ENCODE results near the gene ZKSCAN1. TPM values are rescaled to one million over a fixed set of nuclear protein-coding genes. Genes with fewer than 3 reads are reported as not detected.

ZKSCAN1 gene
- total RNA-seq, 1 donor from 2014 or later: 84.1 TPM

DNA sequence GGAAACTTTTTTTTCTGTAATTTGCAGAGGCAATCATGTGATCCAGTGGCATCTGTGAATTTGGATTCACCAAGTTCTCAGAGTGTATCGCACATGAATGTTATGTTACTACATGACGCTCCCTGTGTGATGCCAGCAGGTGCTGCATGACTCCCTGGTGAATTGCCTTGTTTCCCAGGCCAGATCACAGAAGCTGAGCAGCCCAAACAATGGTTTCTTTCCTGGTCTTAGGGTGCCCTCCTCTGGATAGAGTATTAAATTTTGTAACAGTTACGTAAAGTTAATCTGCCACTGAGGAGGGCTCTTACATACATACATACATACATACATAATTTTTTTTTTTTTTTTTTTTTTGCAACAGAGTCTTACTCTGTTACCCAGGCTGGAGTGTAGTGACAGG lies 37.8 kb downstream of the ZKSCAN1 start:
- DNase-seq (ENCODE audit: extremely low spot score, unreplicated experiment): no peak
- no peak overlapping the region for H3K27ac Mint-ChIP-seq (ENCODE audit: unreplicated experiment)
- H3K9me3 Mint-ChIP-seq (ENCODE audit: unreplicated experiment): no peaks in the 10 kb centered on the region
- TF ChIP-seq, protein P1, sequence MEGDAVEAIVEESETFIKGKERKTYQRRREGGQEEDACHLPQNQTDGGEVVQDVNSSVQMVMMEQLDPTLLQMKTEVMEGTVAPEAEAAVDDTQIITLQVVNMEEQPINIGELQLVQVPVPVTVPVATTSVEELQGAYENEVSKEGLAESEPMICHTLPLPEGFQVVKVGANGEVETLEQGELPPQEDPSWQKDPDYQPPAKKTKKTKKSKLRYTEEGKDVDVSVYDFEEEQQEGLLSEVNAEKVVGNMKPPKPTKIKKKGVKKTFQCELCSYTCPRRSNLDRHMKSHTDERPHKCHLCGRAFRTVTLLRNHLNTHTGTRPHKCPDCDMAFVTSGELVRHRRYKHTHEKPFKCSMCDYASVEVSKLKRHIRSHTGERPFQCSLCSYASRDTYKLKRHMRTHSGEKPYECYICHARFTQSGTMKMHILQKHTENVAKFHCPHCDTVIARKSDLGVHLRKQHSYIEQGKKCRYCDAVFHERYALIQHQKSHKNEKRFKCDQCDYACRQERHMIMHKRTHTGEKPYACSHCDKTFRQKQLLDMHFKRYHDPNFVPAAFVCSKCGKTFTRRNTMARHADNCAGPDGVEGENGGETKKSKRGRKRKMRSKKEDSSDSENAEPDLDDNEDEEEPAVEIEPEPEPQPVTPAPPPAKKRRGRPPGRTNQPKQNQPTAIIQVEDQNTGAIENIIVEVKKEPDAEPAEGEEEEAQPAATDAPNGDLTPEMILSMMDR (IDR thresholded peaks at IDR 0.05): peak; percentile 43
- H3K36me3 Mint-ChIP-seq (ENCODE audit: unreplicated experiment): peaks cover 13% of the 10 kb centered on the region
- H3K4me3 Mint-ChIP-seq (ENCODE audit: unreplicated experiment): no peak overlapping the region
- no peaks in the 10 kb centered on the region for H3K27me3 Mint-ChIP-seq (ENCODE audit: unreplicated experiment)
- peaks cover 24% of the 10 kb centered on the region for H3K4me1 Mint-ChIP-seq (ENCODE audit: unreplicated experiment)

DNA sequence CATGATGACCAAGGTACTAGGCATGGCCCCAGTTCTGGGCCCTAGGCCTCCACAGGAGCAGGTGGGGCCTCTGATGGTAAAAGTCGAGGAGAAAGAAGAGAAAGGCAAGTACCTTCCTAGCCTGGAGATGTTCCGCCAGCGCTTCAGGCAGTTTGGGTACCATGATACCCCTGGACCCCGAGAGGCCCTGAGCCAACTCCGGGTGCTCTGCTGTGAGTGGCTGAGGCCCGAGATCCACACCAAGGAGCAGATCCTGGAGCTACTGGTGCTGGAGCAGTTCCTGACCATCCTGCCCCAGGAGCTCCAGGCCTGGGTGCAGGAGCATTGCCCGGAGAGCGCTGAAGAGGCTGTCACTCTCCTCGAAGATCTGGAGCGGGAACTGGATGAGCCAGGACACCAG lies 41.6 kb downstream of the ZKSCAN1 start:
- no peaks in the 10 kb centered on the region for H3K27me3 Mint-ChIP-seq (ENCODE audit: unreplicated experiment)
- peaks cover 34% of the 10 kb centered on the region for H3K36me3 Mint-ChIP-seq (ENCODE audit: unreplicated experiment)
- TF ChIP-seq, protein P1 (IDR thresholded peaks at IDR 0.05): no peak
- no peaks in the 10 kb centered on the region for H3K9me3 Mint-ChIP-seq (ENCODE audit: unreplicated experiment)
- H3K4me3 Mint-ChIP-seq (ENCODE audit: unreplicated experiment): no peak overlapping the region
- peaks cover 2% of the 10 kb centered on the region for H3K4me1 Mint-ChIP-seq (ENCODE audit: unreplicated experiment)
- H3K27ac Mint-ChIP-seq (ENCODE audit: unreplicated experiment): no peak overlapping the region
- no peak for DNase-seq (ENCODE audit: extremely low spot score, unreplicated experiment)

DNA sequence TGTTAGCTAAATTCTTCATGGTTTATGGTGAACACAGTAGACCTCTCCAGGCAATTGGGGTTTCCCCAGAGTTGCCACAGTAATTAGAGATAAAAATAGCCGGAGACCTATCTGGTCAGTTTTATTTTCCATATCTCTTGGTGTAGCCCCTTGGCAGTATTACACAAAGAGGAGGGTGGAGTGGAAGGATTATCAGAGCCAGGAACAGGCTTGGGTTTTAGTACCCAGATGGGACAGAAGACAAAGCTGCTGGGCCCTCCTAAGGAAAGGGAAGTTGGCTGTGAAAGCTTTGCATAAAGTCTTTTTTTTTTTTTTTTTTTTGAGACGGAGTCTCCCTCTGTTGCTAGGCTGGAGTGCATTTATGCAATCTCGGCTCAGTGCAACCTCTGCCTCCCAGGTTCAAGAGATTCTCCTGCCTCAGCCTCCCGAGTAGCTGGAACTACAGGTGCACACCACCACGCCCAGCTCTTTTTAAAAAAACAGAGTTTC lies 43.9 kb downstream of the ZKSCAN1 start:
- Mint-ChIP-seq H3K9me3 (ENCODE audit: unreplicated experiment) (no peaks in the 10 kb centered on the region), H3K4me1 (ENCODE audit: unreplicated experiment) (no peaks in the 10 kb centered on the region), H3K36me3 (ENCODE audit: unreplicated experiment) (peaks cover 45% of the 10 kb centered on the region), H3K27me3 (ENCODE audit: unreplicated experiment) (no peaks in the 10 kb centered on the region), H3K27ac (ENCODE audit: unreplicated experiment) (no peak overlapping the region), H3K4me3 (ENCODE audit: unreplicated experiment) (no peak overlapping the region)
- no peak for DNase-seq (ENCODE audit: extremely low spot score, unreplicated experiment)
- TF ChIP-seq, protein P1 (IDR thresholded peaks at IDR 0.05): no peak

DNA sequence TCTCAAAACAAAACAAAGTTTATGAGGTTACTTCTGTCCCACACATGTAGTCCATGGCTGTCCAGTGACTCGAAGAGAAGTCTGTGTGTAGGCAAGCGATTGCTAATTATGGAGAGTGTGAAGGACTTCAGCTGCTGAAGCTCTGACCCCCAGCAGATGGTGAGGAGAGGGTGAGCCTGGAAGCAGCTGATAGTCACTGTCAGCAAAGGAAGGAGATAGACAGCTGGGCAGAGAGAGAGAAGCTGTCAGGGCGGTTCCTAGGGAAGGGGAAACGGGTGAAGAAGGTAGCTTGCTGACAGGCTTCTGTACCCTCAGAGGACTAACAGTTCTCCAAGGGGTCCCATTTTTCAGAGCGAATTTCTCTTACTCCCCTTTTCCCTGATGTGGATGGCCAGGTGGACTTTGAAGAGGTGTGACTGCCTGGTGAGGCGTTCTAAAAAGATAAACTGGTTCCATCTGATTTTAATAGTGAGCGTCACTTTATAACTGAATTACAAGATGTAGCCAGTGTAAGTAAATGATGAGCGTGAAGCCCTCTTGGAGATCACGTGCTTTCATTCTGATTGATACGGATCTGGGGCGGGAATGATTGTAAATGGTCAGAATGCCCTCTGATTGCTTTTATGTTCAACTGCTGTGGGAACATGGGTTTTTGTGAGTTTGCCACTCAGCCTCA lies 46.3 kb downstream of the ZKSCAN1 start:
- Mint-ChIP-seq H3K9me3 (ENCODE audit: unreplicated experiment) (no peaks in the 10 kb centered on the region), H3K27me3 (ENCODE audit: unreplicated experiment) (no peaks in the 10 kb centered on the region), H3K4me1 (ENCODE audit: unreplicated experiment) (peaks cover 4% of the 10 kb centered on the region), H3K4me3 (ENCODE audit: unreplicated experiment) (no peak overlapping the region), H3K27ac (ENCODE audit: unreplicated experiment) (no peak overlapping the region), H3K36me3 (ENCODE audit: unreplicated experiment) (peaks cover 60% of the 10 kb centered on the region)
- no peak for DNase-seq (ENCODE audit: extremely low spot score, unreplicated experiment)
- TF ChIP-seq, protein P1 (IDR thresholded peaks at IDR 0.05): no peak

DNA sequence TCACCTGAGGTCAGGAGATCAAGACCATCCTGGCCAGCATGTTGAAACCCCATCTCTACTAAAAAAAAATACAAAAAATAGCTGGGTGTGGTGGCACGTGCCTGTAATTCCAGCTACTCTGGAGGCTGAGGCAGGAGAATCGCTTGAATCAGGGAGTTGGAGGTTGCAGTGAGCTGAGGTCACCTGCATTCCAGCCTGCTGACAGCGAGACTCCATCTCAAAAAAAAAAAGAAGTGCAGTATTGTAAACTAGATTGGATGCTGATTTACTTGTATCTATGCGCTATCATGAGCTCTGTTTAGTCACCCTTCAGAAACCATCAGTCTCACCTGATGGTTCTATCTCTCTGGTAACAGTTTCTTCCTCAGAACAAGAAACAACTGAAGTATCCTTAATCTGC lies 48.0 kb downstream of the ZKSCAN1 start:
- no peak overlapping the region for H3K4me3 Mint-ChIP-seq (ENCODE audit: unreplicated experiment)
- peaks cover 4% of the 10 kb centered on the region for H3K4me1 Mint-ChIP-seq (ENCODE audit: unreplicated experiment)
- H3K9me3 Mint-ChIP-seq (ENCODE audit: unreplicated experiment): no peaks in the 10 kb centered on the region
- no peaks in the 10 kb centered on the region for H3K27me3 Mint-ChIP-seq (ENCODE audit: unreplicated experiment)
- TF ChIP-seq, protein P1 (IDR thresholded peaks at IDR 0.05): no peak
- DNase-seq (ENCODE audit: extremely low spot score, unreplicated experiment): no peak
- H3K27ac Mint-ChIP-seq (ENCODE audit: unreplicated experiment): no peak overlapping the region
- peaks cover 53% of the 10 kb centered on the region for H3K36me3 Mint-ChIP-seq (ENCODE audit: unreplicated experiment)
